Fibroblast of villous mesenchyme (primary cell): Measurements from ENCODE around the gene PCDHGA1. TPM values are rescaled to one million over a fixed set of nuclear protein-coding genes. Genes with fewer than 3 reads are reported as not detected.
"Not testable (repeated sequence)": the region's sequence is repeated elsewhere in the genome, so short reads cannot be mapped to it uniquely, and the experiment has no call there.

Experiments used
- DNase-seq: peaks from one replicate; pipeline ENCODE4 v3.0.0-alpha.2; 2010; ENCODE audit warnings: low read depth
- H3K4me3 ChIP-seq: 2 replicates; pipeline ENCODE4 v1.5.1; 2011; ENCODE audit warnings: low read depth, mild to moderate bottlenecking, low read length
- CTCF ChIP-seq: IDR thresholded peaks from 2 replicates; pipeline ENCODE4 v1.5.1; 2012; ENCODE audit warnings: low read depth, mild to moderate bottlenecking, low read length; ENCODE audit not compliant: insufficient read depth
- total RNA-seq: library from RNA; depleted of rRNA; stranded (reverse); fragments of >200 nt; gene quantifications from 2 replicates; pipeline ENCODE4 v1.2.3, GENCODE V29; 2012

PCDHGA1 gene
- total RNA-seq, 1 donor = 0.86 TPM

GRCh38 chr5:141430332-141431113, 100.2 kb downstream of the PCDHGA1 start, which contains the start of gene PCDHGA12:
TSS of gene PCDHGA12 (plus strand) at chr5:141430507. CDS start at chr5:141430760, 253 bp downstream.
- peak; percentile 93 for DNase-seq
- peak; percentile 67 for TF ChIP-seq CTCF
- H3K4me3 ChIP-seq = peak within 1 kb of the TSS; percentile 56

GRCh38 chr5:141431286-141431685, 101.0 kb downstream of the PCDHGA1 start:
- no peak for TF ChIP-seq CTCF
- DNase-seq = no peak
- peak overlapping the region; percentile 56 for H3K4me3 ChIP-seq

- H3K4me3 ChIP-seq, DNase-seq: not testable (repeated sequence)
These were observed 102.0 kb downstream of the PCDHGA1 start for GRCh38 chr5:141432308-141432707.

GRCh38 chr5:141432726-141433125, 102.4 kb downstream of the PCDHGA1 start:
- not testable (repeated sequence) for DNase-seq, H3K4me3 ChIP-seq

GRCh38 chr5:141434006-141434405, 103.7 kb downstream of the PCDHGA1 start:
- DNase-seq = peak; percentile 15
- no peak for TF ChIP-seq CTCF
- no peak overlapping the region for H3K4me3 ChIP-seq

- H3K4me3 ChIP-seq = no peak overlapping the region
- no peak for TF ChIP-seq CTCF
- DNase-seq = no peak
These were observed 106.9 kb downstream of the PCDHGA1 start for GRCh38 chr5:141437221-141437620.

GRCh38 chr5:141439411-141440141, 109.3 kb downstream of the PCDHGA1 start:
- DNase-seq = no peak
- peak; percentile 8 for TF ChIP-seq CTCF
- H3K4me3 ChIP-seq = no peak overlapping the region
